HG03103 (cell line): Measurements from ENCODE around the gene ITIH1.

Source experiments
- ATAC-seq: cut with Tn5 transposase; IDR thresholded peaks from one replicate; pipeline ENCODE4 v1.9.1; 2021; ENCODE audit warnings: low read depth; ENCODE audit not compliant: unreplicated experiment

The ITIH1 gene

DNA sequence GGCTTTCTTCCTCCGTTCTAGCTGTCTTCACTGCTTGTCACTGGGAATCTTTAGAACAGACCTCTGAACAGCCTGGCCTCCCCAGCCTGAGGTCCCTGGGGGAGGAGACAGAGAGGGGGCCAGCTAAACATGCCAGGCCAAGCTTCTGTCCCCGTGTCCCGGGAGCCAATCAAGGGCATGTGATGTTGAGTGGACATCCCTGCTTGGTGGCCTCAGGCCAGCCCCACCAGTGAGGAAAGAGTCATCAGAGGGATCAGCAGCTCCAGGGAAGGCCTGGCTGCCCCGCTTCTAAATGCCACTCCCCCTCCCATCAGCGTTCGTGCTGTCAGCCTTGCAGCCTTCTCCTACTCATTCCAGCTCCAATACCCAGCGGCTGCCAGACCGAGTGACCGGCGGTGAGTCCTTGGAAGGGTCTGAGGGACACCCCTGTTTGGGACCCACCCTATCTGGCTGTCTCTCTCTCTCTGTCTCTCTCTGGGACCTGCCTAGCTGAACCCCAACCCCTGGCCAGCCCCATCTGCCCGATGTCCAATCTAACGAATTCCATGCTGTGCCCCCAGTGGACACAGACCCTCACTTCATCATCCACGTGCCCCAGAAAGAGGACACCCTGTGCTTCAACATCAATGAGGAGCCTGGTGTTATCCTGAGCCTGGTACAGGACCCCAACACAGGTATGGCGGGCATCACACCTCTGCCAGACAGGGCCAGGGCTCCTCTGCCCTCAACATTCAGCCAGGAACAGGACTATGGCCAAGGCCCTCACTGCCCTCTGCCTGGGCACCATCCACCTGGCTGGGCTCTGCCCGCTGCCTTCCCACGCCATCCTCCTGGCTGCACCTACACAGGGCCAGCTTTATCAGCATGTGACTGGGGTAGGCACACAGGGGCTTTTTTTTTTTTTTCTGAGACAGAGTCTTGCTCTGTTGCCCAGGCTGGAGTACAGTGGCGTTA lies 10.6 kb downstream of the ITIH1 start:
- no peak for ATAC-seq

DNA sequence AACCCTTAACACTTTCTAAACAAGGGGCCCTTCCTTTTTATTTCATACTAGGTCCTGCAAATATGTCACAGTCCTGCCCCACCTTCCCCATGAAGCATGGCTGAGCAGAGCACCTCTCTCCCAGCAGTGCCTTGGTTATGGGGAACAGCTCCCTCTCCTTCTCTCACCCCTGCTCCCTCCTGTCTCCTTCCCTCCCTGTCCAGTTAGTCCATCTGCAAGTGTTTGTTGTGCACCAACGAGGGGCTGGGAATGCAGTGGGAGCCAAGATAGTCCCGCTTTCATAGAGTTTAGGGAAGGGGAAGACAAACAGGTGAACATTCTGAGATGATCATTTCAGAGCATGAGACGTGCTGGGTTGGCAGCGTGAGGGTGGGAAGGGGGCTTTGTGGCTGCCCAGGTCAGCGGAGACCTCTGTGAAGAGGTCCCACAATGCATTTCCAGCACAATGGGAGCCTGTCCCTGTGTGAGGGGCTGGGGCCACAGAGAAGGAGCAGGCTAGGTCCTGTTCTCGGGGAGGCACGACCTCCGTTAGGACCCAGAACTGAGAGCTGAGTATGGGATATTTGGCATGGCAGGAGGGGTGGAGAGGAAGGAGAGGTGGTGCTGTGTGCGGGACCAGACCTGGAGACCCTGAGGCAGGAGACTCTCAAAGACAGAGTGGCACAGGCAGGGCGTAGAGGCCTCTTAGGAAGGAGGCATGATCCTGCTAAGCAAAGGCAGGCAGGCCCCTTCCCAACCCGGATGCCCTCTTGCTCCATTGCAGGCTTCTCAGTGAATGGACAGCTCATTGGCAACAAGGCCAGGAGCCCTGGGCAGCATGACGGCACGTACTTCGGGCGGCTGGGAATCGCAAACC lies 11.7 kb downstream of the ITIH1 start:
- no peak for ATAC-seq

DNA sequence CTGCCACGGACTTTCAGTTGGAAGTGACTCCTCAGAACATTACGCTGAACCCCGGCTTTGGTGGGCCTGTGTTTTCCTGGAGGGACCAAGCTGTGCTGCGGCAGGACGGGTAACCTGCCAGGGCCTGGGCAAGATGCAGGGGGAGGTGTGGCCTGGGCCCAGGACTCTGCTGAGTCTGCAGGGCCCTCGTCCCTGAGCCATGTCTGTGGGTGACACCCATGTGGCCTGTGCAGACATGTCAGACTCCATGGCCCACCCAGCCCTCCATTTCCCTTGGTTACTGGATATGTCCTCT lies 12.3 kb downstream of the ITIH1 start:
- no peak for ATAC-seq

DNA sequence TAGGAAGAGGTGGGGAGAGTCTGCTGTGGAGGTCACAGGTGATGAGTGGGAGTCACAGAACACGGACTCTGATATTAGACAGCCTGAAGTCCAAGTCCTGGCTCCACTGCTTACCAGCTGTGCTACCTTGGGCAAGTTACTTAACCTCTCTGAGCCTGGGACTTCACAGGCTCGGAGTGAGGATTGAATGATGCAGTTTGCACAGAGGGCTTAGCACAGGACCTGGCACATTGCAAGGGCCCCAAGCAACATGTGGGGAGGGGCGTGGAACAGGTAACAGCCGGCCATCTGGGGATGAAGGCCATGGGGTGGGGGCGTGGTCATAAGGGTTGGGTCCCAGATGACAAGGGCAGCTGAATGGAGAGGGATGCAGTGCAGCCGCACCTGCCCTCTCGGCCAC lies 12.9 kb downstream of the ITIH1 start:
- no peak for ATAC-seq

DNA sequence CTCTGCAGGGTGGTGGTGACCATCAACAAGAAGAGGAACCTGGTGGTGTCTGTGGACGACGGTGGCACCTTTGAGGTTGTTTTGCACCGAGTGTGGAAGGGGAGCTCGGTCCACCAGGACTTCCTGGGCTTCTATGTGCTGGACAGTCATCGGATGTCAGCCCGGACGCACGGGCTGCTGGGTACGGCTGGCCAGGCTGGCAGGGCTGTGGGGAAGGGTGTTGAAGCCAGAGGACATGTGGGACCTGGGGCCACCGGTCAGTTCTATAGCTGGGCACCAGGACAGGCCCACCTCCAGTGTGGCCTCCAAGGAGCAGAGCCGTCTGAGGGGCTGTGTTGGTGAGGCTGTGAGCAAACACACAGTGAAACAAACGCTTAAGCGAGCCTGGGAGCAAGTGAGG lies 13.3 kb downstream of the ITIH1 start:
- ATAC-seq, result no peak

DNA sequence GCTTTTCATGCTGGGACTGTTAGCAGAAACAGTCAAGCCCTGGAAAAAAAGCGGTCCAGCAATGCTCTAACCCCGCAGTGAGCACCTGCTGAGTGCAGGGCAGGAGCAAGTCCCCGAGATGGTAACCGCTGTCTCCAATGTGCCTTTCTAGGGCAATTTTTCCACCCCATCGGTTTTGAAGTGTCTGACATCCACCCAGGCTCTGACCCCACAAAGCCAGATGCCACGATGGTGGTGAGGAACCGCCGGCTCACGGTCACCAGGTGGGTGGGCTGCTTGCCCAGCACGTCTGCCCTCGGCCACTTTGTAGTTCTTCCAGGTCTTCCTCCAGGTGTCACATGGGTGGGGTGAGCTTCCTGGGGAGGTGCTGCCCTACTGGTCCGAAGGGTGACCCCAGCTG lies 14.0 kb downstream of the ITIH1 start:
- ATAC-seq, result no peak

DNA sequence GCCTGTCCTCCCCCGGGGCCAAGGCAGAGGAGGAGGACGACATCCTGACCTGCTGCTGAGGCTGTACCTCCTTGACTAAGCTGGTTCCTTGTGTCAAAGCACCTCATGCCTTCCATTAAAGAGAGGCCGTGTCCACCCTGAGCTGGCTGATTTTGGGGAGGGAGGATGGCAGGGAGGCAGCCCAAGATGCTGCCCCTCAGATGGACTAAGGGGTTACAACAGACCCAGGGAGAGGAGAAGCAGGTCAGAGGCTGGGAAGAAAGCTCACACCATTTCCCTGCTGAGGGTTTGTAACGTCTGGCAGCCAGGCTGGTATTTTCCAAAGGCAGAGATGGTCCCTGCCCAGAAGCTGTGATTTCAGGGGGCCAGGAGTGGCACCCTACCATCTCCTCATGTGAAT lies 14.5 kb downstream of the ITIH1 start:
- ATAC-seq, result no peak

DNA sequence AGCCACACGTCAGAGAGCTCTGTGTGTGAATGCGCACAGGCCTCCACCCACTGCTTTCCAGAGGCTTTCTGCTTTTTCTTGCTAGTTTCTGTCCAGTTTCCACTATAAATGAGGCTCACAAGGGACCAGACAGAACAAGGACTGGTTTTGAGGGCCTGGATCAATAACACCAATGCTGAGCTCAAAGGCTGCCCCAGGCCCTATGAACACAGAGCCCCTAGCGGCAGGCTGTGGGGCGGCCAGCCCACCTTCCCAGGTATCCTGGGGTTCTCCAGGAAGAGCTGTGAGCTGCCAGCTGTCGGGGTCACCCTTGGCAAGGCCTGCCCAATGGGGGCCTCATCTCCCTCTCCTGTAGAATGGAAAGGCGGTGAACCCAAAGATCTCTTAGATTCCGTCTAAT lies 15.0 kb downstream of the ITIH1 start:
- no peak for ATAC-seq

DNA sequence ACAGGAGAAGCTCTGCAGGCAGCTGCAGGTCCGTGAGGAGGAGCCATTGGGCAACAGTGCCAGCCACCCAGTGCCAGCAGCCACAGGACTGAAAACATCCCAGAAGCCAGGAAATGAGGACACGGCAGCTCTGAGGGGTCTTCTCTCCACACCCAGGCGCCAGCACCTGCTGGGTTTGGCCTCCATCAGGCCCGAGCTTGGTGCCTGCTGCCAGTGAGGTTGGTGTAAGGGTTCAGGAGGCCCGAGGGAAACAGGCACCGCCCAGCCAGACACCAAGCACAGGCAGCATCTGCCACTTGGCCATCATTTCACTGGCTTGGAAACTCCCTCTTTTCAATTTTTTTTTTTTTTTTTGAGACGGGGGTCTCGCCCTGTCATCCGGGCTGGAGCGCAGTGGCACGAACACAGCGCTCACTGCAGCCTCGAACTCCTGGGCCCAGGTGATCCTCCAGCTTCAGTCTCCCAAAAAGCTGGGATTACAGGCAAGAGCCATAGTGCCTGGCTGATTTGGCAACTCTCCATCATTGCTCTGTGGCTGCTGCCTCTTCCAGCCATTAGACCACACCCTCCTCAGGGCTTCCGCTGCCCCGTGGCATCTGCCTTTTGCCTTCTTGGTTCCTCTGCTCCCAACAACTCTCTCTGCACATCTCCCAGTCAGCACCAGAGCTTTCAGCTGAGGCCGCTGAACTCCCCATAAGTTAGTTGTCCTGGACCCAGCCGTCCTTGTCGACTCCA lies 15.7 kb downstream of the ITIH1 start:
- ATAC-seq, result no peak

DNA sequence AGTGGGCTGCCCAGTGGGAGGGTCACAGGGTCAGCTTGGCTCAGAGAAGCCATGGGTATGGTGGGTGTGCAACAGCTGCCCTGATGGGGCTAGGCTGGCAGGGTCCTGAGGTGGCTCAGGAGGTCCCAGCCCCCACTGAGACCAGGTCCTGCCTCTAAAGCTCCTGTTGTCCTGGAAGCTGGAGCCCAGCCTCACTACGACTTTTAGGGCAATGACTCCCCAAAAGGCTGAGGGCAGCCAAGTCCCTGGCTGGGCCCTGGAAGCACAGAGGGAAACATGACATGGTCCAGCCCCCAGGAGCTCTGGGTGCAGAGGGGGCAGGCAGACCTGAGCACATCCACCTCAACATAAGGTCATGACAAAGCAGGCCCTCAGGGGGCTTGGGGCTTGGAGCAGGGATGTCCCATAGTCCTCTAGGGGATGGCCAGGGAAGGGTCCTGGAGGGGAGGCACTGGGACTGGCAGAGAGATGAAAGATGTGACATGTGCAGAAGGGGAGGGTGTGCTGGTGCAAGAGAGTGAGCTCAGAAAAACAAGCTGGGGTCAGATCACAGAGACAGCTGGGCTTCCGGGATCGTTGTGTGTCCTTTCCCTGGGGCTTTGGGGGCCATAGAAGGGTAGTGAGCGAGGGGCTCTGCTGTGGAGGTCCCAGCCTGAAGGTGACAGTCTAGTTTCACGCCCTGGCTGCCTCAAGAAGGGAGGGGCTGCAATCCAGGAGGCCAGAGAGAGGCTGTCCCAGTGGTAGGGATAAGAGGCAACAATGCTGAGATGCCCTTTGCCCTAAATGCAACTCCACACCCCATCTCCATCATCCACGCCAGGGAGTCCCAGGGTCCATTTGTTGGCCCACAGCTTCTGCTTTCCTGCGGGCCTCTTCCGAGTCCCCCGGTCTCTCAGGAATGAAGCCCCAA lies 16.6 kb downstream of the ITIH1 start:
- no peak for ATAC-seq

DNA sequence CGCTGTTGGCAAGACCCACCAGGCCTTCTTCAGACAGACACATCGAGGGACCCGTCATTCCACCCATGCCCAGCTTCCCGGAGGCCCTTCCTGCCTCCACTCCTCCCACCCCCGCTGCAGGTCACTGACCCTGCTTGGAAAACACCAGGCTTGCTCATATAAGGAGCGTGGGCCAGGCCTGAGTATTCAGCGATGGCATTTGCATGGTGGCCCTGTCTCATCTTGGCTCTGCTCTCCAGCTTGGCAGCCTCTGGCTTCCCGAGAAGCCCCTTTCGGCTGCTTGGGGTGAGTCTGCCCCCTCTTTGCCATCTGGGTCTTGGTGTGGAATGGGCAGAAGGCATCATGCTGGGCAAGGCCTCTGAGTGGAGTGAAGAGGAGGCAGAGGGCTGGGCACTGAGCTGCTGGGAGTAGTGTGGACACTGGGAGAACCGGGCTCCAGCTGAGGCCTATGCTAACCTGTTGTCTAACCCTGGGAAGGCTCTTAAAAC lies 17.3 kb downstream of the ITIH1 start, which contains the start of gene ITIH3:
TSS of gene ITIH3 (plus strand) at position 185 of the 488 bp plus-strand sequence. CDS start at position 193, 8 bp downstream.
- no peak for ATAC-seq

DNA sequence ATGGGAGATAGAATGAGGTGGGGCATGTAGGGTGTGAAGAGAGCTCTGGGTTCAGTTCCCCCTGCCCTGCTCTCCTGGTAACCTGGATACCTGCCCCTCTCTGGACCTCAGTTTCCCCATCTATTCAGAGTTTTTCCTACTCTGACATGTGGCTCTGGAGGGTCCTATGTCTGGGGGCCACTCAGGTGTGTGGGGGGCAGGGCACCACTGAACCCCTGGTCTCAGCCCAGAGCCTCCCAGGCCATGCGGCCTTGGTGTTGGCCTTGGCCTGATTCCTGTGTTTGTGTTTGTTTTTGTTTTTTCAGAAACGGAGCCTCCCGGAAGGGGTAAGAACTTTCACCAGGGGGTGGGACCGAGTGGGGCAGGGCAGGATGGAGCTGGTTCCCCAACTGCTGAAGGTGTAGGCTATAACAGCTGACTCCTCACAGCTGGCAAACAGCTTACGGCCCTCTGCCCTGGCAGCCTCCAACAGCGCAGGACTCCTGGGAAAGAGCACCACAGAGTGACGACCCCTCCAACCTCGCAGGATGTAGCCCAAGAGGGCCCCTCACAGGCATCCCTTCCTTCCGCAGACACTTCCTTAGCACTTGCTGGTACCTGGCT lies 18.0 kb downstream of the ITIH1 start:
- no peak for ATAC-seq

DNA sequence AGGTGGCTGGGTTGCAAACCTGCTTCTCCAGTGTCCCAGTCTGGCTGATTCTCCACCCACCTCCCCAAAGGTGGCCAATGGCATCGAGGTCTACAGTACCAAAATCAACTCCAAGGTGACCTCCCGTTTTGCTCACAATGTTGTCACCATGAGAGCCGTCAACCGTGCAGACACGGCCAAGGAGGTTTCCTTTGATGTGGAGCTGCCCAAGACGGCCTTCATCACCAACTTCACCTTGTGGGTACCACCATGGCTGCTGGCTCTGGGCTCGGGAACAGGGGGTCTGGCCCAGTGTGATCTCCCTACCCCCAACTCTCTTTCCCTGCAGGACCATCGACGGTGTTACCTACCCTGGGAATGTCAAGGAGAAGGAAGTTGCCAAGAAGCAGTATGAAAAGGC lies 19.0 kb downstream of the ITIH1 start:
- ATAC-seq, result no peak

DNA sequence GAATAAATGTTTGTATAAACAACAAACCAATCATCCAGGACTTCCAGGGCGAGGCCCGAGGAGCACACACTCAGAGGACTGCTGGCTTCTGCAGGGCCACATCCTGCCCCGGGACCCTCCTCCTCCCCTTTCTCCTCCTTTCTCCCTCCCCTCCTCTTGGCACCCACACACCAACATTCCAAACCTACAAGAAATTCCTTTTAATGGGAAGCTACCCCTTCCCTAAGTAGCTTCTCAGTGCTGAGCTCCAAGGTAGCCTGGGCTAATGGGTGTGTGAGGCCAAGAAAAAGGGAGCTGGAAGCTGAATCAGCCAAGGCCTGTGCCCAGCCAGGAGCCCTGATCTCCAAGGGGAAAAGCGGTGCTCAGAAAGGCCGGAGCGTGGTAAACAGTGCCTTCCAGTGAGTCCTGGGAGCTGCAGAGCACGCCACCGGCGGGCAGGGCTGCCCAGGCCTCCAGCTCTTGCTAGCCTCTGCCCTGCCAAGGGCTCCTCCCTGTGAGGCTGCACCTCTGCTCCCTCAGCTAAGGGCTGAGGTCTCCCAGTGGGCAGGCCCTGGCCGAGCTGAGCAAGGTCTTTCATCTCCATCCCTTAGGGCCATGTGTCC lies 21.1 kb downstream of the ITIH1 start:
- no peak for ATAC-seq

DNA sequence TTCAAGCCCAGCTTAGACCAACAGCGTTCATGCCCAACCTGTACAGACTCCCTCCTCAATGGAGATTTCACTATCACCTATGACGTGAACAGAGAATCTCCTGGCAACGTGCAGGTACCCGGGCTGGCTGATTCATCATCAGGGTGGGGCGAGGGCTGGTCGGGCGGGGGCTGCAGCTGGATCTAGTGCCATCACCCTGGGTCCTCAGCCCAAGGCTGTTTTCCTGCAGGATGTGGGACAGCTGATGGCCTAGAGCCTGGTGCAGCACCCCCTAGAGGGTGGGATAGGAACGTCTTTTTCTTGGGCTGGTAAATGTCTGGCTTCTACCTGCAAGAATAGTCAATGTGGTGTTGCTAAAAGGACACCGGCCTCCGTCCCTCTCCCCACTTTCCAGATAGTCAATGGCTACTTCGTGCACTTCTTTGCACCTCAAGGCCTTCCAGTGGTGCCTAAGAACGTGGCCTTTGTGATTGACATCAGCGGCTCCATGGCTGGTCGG lies 21.6 kb downstream of the ITIH1 start:
- ATAC-seq, result no peak

DNA sequence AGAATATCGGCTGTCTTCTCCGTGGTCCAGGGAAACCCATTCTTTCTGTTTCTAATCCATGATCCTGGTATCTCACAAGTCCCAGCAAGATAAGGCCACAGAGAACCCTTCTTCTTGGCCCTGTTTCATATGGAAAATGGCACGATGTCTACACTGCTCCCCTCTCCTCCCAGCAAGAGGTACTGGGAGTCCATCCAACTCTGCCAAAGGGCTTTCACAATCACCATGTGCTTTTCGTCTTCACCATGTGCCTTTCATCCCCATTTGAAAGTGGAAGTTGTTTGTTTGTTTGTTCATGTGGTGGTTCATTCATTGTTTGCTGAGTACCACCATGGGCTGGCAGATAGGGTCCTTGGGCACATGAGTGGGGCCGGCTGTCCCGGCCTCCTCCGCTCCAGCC lies 22.7 kb downstream of the ITIH1 start:
- ATAC-seq, result no peak

DNA sequence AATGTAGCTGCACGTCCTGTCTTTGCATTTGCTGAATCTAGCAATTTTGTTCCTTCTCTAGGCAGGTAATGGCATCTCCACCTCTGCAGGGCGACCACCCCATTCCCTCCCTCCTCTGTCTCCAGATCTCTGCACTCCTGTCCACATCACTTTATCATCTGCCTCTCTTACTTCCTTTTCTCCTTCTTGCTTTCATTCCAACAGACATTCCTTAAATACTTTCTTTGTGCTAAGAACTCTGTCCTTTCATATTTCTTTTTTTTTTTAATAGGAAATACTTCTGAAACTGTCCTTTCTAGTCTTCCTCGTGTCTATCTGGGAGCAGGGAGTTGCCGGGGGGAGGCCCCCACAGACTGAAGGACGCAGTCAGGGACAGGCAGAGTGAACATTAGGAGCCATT lies 24.4 kb downstream of the ITIH1 start:
- no peak for ATAC-seq

DNA sequence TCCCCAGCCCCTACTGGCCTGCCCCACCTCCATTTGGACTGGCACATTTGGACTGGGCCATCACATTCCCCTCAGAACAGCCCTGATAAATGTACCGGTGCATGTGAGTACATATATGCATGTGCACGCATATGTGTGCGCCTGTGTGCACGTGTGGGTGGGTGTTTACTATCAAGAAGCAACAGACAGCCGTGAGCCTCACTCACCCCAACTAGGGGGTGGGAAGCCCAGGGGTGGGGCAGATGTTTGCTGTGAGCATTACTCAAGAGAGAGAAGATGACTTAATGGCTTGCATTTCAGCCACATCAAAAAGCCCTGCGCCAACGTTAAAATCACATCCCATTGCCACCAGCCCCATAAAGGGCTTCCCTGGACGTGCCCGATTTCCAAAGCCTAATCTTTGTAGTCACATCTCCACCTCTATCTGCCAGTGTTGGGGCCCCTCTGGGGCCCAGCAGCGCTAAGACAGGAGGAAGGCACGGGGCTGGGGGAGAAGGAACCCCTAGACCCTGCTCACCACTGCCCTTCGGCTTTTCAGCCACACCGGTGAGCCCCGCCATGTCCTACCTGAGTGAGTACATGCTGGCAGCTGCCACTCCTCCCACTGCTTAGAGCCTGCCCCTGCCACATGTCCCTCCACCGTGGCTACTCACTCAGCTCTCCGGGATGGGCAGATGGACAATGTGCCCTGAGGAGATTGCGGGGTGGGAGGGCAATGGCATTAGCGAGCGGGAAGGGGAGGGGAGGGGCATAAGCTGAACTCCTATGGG lies 28.1 kb downstream of the ITIH1 start:
- no peak for ATAC-seq
